GM12865 (cell line): Measurements from ENCODE around the gene TMEM200C.

Experiments used
- DNase-seq: peaks from one replicate; pipeline ENCODE4 v3.0.0; 2010; ENCODE audit warnings: low read depth
- H3K4me3 ChIP-seq: 2 replicates; pipeline ENCODE4 v1.5.1; 2011; ENCODE audit warnings: mild to moderate bottlenecking, low read depth, low read length, control low read depth
- TF ChIP-seq, protein P1 (sequence below): IDR thresholded peaks from 2 replicates; pipeline ENCODE4 v1.5.1; 2011; ENCODE audit warnings: low read length, control low read depth, low read depth, inconsistent platforms; ENCODE audit not compliant: insufficient read depth; ENCODE audit errors: missing control alignments

Gene TMEM200C

GRCh38 chr18:5892823-5893431, 2.4 kb downstream of the TMEM200C start:
- no peak overlapping the region for H3K4me3 ChIP-seq
- TF ChIP-seq, protein P1, sequence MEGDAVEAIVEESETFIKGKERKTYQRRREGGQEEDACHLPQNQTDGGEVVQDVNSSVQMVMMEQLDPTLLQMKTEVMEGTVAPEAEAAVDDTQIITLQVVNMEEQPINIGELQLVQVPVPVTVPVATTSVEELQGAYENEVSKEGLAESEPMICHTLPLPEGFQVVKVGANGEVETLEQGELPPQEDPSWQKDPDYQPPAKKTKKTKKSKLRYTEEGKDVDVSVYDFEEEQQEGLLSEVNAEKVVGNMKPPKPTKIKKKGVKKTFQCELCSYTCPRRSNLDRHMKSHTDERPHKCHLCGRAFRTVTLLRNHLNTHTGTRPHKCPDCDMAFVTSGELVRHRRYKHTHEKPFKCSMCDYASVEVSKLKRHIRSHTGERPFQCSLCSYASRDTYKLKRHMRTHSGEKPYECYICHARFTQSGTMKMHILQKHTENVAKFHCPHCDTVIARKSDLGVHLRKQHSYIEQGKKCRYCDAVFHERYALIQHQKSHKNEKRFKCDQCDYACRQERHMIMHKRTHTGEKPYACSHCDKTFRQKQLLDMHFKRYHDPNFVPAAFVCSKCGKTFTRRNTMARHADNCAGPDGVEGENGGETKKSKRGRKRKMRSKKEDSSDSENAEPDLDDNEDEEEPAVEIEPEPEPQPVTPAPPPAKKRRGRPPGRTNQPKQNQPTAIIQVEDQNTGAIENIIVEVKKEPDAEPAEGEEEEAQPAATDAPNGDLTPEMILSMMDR, result no peak
- no peak for DNase-seq

- DNase-seq, result no peak
- H3K4me3 ChIP-seq, result no peak overlapping the region
- TF ChIP-seq, protein P1, result no peak
Measured at GRCh38 chr18:5891854-5892215, 3.5 kb downstream of the TMEM200C start.

- TF ChIP-seq, protein P1, result no peak
- H3K4me3 ChIP-seq, result no peak overlapping the region
- no peak for DNase-seq
Measured at GRCh38 chr18:5891184-5891853, 4.0 kb downstream of the TMEM200C start.

DNA sequence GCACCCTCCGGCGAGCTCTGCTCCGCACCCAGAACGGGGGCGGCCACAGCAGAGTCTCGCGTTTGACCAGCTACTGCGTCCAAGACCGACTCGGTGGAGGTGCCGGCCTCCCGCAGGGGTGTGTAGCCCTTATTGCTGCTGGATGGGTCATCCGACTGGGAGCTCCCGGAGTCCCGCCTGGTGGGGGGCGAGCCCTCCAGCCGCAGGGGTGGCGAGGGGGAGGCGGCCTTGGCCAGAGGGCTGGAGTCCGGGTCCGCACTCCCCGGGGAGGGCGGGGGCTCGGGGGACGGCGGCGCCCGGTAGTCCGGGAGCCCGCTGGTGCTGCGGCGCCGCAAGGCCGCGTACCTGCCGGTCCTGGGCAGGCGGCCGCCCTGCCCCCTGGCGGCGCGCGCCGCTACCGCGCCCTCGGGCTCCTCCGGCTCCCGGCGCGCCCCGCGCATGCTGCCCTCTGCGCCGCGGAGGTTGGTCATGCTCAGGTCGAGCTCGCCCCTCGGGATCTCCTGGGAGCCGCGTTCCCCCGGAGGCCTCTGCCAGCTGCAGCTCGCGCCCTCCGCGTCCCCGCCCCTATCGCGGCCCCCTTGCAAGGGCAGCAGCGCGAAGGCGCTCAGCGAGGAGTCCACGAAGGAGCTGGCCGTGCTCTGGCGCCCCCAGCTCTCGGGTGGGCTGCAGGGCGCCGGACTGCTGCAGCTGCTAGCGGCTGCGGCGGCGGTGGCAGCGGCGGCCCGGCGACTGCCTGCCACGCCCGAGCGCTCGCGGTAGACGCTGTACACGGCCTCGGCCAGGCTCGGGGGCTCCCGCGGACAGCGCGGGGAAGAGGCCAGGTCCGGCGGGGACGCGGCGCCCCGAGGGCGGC, 4.8 kb downstream of the TMEM200C start:
- TF ChIP-seq, protein P1, result peak; percentile 77
- DNase-seq, result peak; percentile 65
- peak overlapping the region; percentile 47 for H3K4me3 ChIP-seq

DNA sequence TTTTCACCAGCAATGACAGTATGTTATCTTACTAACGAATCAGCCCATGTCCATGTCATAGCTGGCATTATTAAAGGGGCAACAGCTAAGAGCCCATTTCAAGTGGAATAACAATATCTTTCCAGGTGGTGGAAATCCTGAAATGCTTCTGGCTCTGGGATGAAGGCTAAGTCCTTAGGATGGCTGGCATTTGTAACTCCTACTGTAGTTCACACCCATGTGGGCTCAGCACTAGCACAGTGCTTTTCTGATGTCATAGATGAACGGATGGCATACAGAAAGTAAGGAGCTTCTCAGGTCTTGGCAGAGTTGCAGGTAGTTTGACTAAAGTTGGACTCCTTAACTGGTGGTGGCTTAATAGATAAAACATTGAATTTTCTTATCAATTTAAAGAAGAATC, 10.0 kb downstream of the TMEM200C start:
- no peak for DNase-seq
- TF ChIP-seq, protein P1, result no peak
- no peak overlapping the region for H3K4me3 ChIP-seq

GRCh38 chr18:5884375-5884774, 10.9 kb downstream of the TMEM200C start:
- peak; percentile 27 for DNase-seq
- TF ChIP-seq, protein P1, result no peak

More at GRCh38 chr18:5884375-5884774, 10.9 kb downstream of the TMEM200C start:
- no peak overlapping the region for H3K4me3 ChIP-seq
